Smooth muscle cell of the brain vasculature (primary cell): ENCODE data around the gene EXOC2.
A peak's percentile ranks its signal among the peaks of the same experiment; 100 is the strongest.

Experiments used
- DNase-seq: peaks from one replicate; pipeline ENCODE4 v3.0.0-alpha.2; 2012; ENCODE audit warnings: low read depth, low spot score

The EXOC2 gene

DNA sequence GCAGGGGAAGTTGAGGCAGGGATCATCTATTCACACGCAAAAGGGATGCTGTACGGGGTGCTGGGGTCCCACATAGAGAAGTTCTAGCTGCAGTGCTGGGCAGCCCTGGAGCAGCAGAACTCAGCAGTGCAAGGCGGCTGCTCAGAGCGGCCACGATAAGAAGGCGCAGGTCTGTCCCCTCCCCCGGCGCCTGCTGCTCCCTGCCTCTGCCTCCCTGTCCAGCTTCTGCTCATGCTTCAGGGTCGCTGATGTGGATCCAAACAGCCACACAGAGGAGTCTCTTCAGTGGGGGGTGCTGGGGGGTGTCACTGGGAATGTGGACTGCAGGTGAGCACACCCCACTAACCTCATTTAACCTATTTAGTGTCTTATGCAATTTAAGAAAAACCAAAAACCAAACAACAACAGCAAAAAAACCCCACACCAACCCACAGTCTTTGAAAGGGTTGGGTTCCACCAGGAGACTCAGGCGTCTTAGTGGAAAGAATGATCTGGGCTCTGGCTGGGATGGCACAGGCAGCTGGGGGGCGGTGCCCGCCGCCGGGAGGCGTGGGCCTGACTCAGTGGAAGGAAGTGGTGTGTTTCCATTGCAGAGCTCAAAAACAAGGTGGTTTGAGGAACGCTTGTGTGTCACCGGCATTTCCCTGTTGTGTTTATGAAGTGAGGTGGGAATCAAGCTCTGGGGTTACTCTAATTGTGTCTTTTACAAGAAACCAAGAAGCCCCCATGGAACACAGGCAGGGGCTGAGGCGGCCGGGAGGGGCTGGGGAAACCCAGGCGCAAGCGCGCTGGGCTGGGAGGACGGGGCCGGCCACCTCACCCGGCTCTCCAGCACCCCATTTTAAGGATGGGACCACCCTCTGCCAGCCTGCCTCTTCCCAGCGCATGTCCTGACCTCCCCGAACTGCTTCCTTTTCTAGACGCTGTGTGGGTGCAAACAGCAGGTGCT, 246.2 kb downstream of the EXOC2 start:
- DNase-seq = no peak

- no peak for DNase-seq
These were observed 247.1 kb downstream of the EXOC2 start for GRCh38 chr6:445571-446417.

DNA sequence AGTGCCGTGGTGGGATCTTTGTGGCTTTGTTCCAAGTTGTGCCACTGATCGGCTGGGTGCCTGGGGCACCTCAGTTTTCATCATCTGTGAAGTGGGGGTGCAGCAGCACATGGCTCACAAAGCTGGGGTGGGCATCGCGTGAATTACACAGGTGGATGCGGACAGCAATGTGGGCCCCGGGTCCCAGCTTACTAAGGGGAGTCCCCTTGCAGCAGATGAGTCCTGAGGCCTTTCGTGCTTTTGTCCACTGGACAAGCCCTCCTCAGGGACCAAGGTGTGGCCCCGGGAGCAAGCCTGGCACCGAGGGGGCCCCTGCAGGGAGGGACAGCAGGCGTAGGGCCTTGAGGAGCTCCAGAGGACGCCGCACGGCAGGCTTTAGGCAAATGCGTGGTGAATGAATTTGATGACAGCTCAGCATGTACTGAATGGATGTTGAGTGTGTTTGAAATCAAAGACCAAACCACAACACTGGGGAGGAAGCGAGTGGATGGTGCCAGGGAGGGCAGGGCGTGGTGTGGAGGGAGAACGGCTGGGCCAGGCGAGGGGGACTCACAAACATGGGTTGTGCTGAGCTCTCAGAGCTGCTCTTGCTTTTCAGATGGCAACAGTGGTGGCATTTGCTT, 248.2 kb downstream of the EXOC2 start:
- no peak for DNase-seq

DNA sequence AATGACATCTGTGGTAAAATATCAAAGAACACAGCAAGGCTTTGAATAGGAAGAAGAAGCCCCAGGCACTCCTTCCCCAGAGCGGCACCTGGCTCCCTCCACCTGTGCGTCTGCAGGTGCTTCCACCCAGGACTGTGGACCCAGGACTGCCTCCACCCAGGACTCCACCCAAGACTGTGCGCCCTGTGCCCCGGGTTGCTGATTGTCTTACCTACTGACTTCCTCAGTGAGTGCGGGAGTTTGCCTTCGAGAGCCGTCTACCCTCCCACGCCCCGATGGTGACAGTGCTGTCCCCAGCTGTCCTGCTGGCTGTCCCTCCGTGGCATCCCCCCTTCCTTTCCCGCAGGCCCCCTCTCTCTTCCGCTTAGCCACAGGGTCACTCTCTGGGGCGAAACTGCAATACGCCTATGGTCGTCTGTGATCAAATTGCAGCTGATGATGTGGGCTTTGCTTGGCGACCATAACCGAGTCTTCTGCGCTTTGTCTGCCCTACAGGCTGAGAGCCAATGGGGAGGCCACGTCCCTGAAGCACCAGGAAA, 249.2 kb downstream of the EXOC2 start:
- DNase-seq = no peak

- DNase-seq = no peak
These were observed 251.6 kb downstream of the EXOC2 start for GRCh38 chr6:441126-441920.

DNA sequence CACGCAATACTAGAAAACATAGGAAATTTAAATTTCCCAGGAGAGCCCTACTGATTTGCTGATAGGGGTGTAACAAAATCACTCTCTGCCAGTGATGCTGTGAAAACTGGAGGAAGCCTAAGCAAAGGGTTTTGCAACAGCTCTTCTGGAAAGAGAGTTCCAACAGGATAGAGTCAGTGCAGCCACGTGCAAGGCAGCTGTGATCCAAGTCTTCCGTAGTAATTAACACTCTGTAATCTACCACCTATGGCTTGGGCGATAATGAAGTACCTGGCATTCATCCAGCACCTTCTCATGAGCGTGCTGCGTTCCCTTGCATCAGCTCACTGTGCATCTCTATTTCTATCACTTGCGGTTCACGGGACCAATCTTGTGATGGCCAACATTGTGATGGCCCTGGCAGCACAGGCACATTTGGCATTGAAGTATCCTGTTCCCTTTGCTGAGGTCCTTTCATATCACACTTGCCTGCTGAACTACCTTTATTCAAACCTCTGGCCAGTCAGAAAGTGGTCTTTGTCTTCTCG, 253.2 kb downstream of the EXOC2 start:
- no peak for DNase-seq

DNA sequence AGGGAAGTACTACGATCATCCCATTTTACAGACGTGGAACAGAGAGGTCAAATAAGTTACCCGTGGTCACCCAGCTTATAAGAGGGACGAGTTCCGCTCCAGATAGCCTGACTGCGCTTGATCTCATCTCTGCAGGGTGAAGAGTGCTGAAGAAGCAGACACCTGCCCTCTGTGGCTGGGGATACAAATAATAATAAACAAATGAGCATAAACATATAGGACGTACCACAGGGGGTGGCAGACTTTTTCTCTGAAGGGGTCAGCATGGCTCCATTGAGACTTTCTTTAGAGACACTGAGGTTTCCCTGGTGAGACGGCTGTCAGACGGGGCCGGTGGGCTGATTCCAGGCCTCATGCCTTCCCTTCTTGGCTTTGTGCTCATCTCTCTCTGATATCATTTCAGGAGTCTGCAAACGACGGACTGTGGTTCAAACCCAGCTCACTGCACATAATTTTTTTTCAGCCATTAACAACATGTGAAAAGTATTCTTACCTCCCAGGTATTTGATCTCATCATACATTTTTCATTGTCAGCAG, 254.2 kb downstream of the EXOC2 start:
- no peak for DNase-seq

DNA sequence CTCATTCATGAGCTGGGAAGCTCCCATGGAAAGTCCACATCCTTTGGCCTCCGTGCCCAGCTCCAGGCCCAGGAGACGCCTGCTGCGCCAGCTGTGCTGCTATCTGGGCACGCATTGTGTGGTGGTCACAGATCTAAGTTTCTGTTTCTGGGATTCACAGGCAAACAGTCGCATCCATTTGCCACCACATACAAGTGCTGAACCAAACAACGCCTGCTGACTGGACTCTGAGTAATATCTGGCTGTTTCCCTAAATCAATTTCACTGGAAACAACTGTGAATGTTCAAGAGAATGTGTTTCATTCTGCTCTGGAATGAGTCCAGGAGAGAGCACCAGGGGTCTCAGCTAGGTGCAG, 255.9 kb downstream of the EXOC2 start:
- DNase-seq = no peak

DNA sequence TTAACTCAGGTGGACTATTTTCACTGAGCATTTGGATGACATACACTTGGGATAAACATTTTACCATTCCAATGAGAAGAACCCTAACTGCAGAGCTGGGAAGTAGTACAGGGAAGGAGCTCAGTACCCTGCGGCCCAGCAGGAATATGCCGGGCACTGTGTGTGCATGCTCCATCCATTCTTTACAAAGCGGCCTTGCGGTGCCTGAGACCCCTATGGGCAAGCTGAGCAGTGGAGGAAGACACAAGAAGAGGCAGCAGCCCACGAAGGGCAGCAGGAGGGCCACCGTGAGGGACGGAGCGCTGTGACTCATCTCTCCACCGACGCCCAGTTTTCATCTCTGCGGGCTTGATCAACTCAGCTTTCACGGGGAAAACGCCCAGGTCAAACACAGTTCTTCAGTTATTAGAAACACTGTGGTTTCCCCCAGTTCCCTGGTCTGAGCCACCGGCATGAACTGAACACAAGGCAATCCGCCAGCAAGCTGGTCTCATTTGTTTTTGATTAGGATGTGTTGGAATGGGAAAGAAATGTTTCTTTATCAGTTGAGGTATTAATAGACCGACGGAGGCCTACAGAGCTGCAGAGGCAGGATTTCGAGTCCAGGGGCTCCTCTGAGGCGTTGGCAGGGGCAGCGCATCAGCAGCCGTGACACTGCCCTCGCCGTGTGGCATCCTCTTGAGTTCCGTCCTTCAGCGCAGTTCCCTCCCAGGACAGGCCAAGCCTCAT, 256.5 kb downstream of the EXOC2 start:
- DNase-seq = peak; percentile 13

GRCh38 chr6:435441-436307, 257.3 kb downstream of the EXOC2 start:
- no peak for DNase-seq
